ENCODE data around the gene PLA2G6. TPM values are rescaled to one million over a fixed set of nuclear protein-coding genes. Genes with fewer than 3 reads are reported as not detected.
A peak's percentile ranks its signal among the peaks of the same experiment; 100 is the strongest.

Gene PLA2G6
- total RNA-seq, 4 donors from 2014 or later = 46.0 to 88.4 (median 64.8) TPM

- DNase-seq (ENCODE audit: low spot score in 2 of 2) = no peak
- TF ChIP-seq CTCF (IDR thresholded peaks at IDR 0.05) = no peak
- no peak for TF ChIP-seq POLR2A (IDR thresholded peaks at IDR 0.05)
- H3K4me3 ChIP-seq (ENCODE audit: low read depth, poor library complexity, severe bottlenecking) = no peak overlapping the region
- WGBS, 2 donors = 94 to 95% methylated on average over 23 of the region's 23 CpGs
- intact Hi-C loops (cut with DNase I; ENCODE audit: low total_unique reads) = no loop called here
Observed at GRCh38 chr22:38126928-38127668, 54.5 kb downstream of the PLA2G6 start.

GRCh38 chr22:38125751-38126201, 55.9 kb downstream of the PLA2G6 start:
- intact Hi-C loops (cut with DNase I; ENCODE audit: low total_unique reads) = no loop called here
- DNase-seq (ENCODE audit: low spot score in 2 of 2) = no peak
- TF ChIP-seq POLR2A (IDR thresholded peaks at IDR 0.05) (no peak), CTCF (IDR thresholded peaks at IDR 0.05) (no peak)
- no peak overlapping the region for H3K4me3 ChIP-seq (ENCODE audit: low read depth, poor library complexity, severe bottlenecking)
- 46 to 47% methylated on average over 11 of the region's 11 CpGs for WGBS, 2 donors

GRCh38 chr22:38125038-38125610, 56.5 kb downstream of the PLA2G6 start:
- TF ChIP-seq CTCF (IDR thresholded peaks at IDR 0.05) (no peak), POLR2A (IDR thresholded peaks at IDR 0.05) (no peak)
- no peak for DNase-seq (ENCODE audit: low spot score in 2 of 2)
- no peak overlapping the region for H3K4me3 ChIP-seq (ENCODE audit: low read depth, poor library complexity, severe bottlenecking)
- WGBS, 2 donors = 83 to 87% methylated on average over 14 of the region's 14 CpGs
- intact Hi-C loops (cut with DNase I; ENCODE audit: low total_unique reads) = no loop called here

GRCh38 chr22:38124236-38124974, 57.2 kb downstream of the PLA2G6 start:
- intact Hi-C loops (cut with DNase I; ENCODE audit: low total_unique reads) = no loop called here
- 67 to 75% methylated on average over 21 of the region's 21 CpGs for WGBS, 2 donors
- DNase-seq (ENCODE audit: low spot score in 2 of 2) = peak in 1 of 2 donors; percentile 77
- TF ChIP-seq CTCF (IDR thresholded peaks at IDR 0.05) (no peak), POLR2A (IDR thresholded peaks at IDR 0.05) (no peak)
- H3K4me3 ChIP-seq (ENCODE audit: low read depth, poor library complexity, severe bottlenecking) = no peak overlapping the region

- DNase-seq (ENCODE audit: low spot score in 2 of 2) = no peak
- intact Hi-C loops (cut with DNase I; ENCODE audit: low total_unique reads) = no loop called here
- TF ChIP-seq CTCF (IDR thresholded peaks at IDR 0.05) = no peak
- 71 to 76% methylated on average over 6 of the region's 6 CpGs for WGBS, 2 donors
- no peak overlapping the region for H3K4me3 ChIP-seq (ENCODE audit: low read depth, poor library complexity, severe bottlenecking)
Observed at GRCh38 chr22:38122616-38123015, 59.0 kb downstream of the PLA2G6 start.

Data from lower leg skin (tissue), 4 donors.